B cell (primary cell): Measurements from ENCODE around the gene SPOCK1. TPM values are rescaled to one million over a fixed set of nuclear protein-coding genes. Genes with fewer than 3 reads are reported as not detected.

ENCODE experiments used
- ATAC-seq: fragments of 200-7000 bp; cut with Tn5 transposase; one replicate; pipeline ENCODE4 v1.10.0; 2021; ENCODE audit warnings: low read depth, mild to moderate bottlenecking, moderate number of reproducible peaks, moderate library complexity
- CTCF ChIA-PET: fragments of 350-600 bp; sonication (Branson Sonifier 250); formaldehyde crosslinking; loops from one replicate; lab custom pipeline; 2021; ENCODE audit warnings: antibody characterized with exemption, inconsistent platforms; lab: Charles Lee
- POLR2A ChIA-PET: fragments of 350-600 bp; sonication (Branson Sonifier 250); formaldehyde crosslinking; loops from one replicate; lab custom pipeline; 2021; ENCODE audit warnings: antibody characterized with exemption; lab: Charles Lee
- DNase-seq: peaks from one replicate; pipeline ENCODE4 v3.0.0; 2013
- H2AFZ ChIP-seq: 2 replicates; pipeline ENCODE4 v1.6.1; 2012; ENCODE audit warnings: mild to moderate bottlenecking, low read depth, low read length; ENCODE audit not compliant: insufficient read depth, poor library complexity, severe bottlenecking
- H3K27ac ChIP-seq, 2 donors: 1 replicate in 1 of 2; 2 replicates in 1 of 2; pipeline ENCODE4 v1.5.1; 2012 to 2013; ENCODE audit warnings: low read length in 2 of 2, mild to moderate bottlenecking in 2 of 2, moderate library complexity in 1 of 2
- H3K27me3 ChIP-seq, 4 experiments: fragments of 200-600 bp in 1 of 4; sonication (generic) in 1 of 4; replicated peaks in 1 of 4; 1 replicate in 2 of 4; 2 replicates in 2 of 4; pipeline versions ENCODE4 v1.6.1 to v1.7.0; 2013 to 2016; ENCODE audit warnings: low read length in 3 of 4, mild to moderate bottlenecking in 2 of 4, mixed read lengths in 1 of 4, moderate library complexity in 1 of 4; ENCODE audit not compliant: insufficient read depth in 4 of 4, control insufficient read depth in 3 of 4; ENCODE audit errors: control extremely low read depth in 1 of 4
- H3K36me3 ChIP-seq, 2 experiments: replicated peaks in 1 of 2; 1 replicate in 1 of 2; 2 replicates in 1 of 2; pipeline versions ENCODE4 v1.6.1 to v1.7.1; 2013; ENCODE audit warnings: low read length in 1 of 2; ENCODE audit not compliant: insufficient read depth in 2 of 2, control insufficient read depth in 1 of 2; ENCODE audit errors: control extremely low read depth in 1 of 2, extremely low read depth in 1 of 2
- H3K4me1 ChIP-seq, 2 donors: fragments of 200-600 bp in 1 of 2; sonication (generic) in 1 of 2; 1 replicate in 1 of 2; 2 replicates in 1 of 2; pipeline versions ENCODE4 v1.5.1 to v1.6.1; 2013 to 2017; ENCODE audit warnings: low read length in 2 of 2; ENCODE audit not compliant: control insufficient read depth in 2 of 2, insufficient read depth in 2 of 2
- H3K4me2 ChIP-seq: replicated peaks from 2 replicates; pipeline ENCODE3; 2012; ENCODE audit warnings: mild to moderate bottlenecking, low read depth, low read length; ENCODE audit not compliant: poor library complexity, severe bottlenecking
- H3K4me3 ChIP-seq, 5 experiments: fragments of 200-600 bp in 1 of 5; sonication (generic) in 1 of 5; 1 replicate in 3 of 5; 2 replicates in 2 of 5; pipeline versions ENCODE4 v1.5.1 to v1.7.0; 2011 to 2016; ENCODE audit warnings: low read length in 4 of 5, mild to moderate bottlenecking in 4 of 5, low read depth in 2 of 5, control low read depth in 1 of 5, moderate library complexity in 1 of 5; ENCODE audit not compliant: insufficient read depth in 1 of 5; ENCODE audit errors: control extremely low read depth in 1 of 5, extremely low read depth in 1 of 5
- H3K79me2 ChIP-seq: fragments of 200-600 bp; sonication (generic); one replicate; pipeline ENCODE4 v1.6.0; 2016; ENCODE audit warnings: low read length; ENCODE audit not compliant: control insufficient read depth, insufficient read depth
- H3K9ac ChIP-seq: fragments of 200-600 bp; sonication (generic); 2 replicates; pipeline ENCODE4 v1.6.1; 2017; ENCODE audit warnings: mild to moderate bottlenecking, low read length, moderate library complexity
- H3K9me3 ChIP-seq, 3 donors: one replicate each; pipeline versions ENCODE4 v1.6.1 to v1.7.1; 2013; ENCODE audit warnings: low read length in 2 of 3; ENCODE audit not compliant: control insufficient read depth in 2 of 3, insufficient read depth in 1 of 3; ENCODE audit errors: control extremely low read depth in 1 of 3
- H4K20me1 ChIP-seq: 2 replicates; pipeline ENCODE4 v1.6.0; 2012; ENCODE audit warnings: mild to moderate bottlenecking, low read length; ENCODE audit not compliant: insufficient read depth, control insufficient read depth, poor library complexity, severe bottlenecking
- H3K27ac Mint-ChIP-seq: one replicate; pipeline ENCODE4 v1.8.0; 2021; ENCODE audit warnings: mixed read lengths
- H3K27me3 Mint-ChIP-seq: one replicate; pipeline ENCODE4 v1.8.0; 2021; ENCODE audit warnings: mixed read lengths
- H3K4me1 Mint-ChIP-seq: one replicate; pipeline ENCODE4 v1.8.0; 2021; ENCODE audit warnings: mixed read lengths
- H3K4me3 Mint-ChIP-seq: one replicate; pipeline ENCODE4 v1.8.0; 2021; ENCODE audit warnings: mixed read lengths
- H3K9me3 Mint-ChIP-seq: one replicate; pipeline ENCODE4 v1.8.0; 2022; ENCODE audit warnings: mixed read lengths; ENCODE audit not compliant: insufficient read depth
- EZH2 ChIP-seq: IDR thresholded peaks from 2 replicates; pipeline ENCODE4 v1.6.1; 2012; ENCODE audit warnings: borderline replicate concordance, low read depth, mild to moderate bottlenecking, moderate library complexity, low read length; ENCODE audit not compliant: insufficient read depth, poor library complexity, severe bottlenecking
- WGBS: methylation state at CpG from one replicate; pipeline ENCODE4 v1.1.5; 2013; ENCODE audit warnings: missing lambda C conversion rate; ENCODE audit not compliant: insufficient coverage; 5-methylcytosine and 5-hydroxymethylcytosine counted together
- intact Hi-C: fragments of 100-400 bp; cut with micrococcal nuclease; formaldehyde crosslinking; loops from one replicate; pipeline ENCODE4 v1.10.0; 2022
- polyA plus RNA-seq: library from polyadenylated mRNA; depleted of rRNA; stranded (reverse); fragments of >200 nt; gene quantifications from 2 replicates; pipeline ENCODE4 v1.2.3, GENCODE V29; 2012
- total RNA-seq, 2 donors: library from RNA; stranded (reverse); fragments of 120-200 nt in 1 of 2; gene quantifications; 1 replicate in 1 of 2; 2 replicates in 1 of 2; pipeline versions ENCODE4 v1.2.3 to v1.2.4, GENCODE V29; 2013 to 2022
- TF ChIP-seq, protein P1 (sequence below): fragments of 200-600 bp; IDR thresholded peaks from one replicate; pipeline ENCODE4 v1.8.0; 2022; ENCODE audit warnings: antibody characterized with exemption, mild to moderate bottlenecking

SPOCK1 gene
- total and polyA plus RNA-seq, 2 donors (not counting 1 experiment from before 2014, with no cell fraction given) = not detected

GRCh38 chr5:137316346-137316736 is 182.8 kb downstream of the SPOCK1 start:
- Mint-ChIP-seq H3K27me3 (peaks cover 29% of the 10 kb centered on the region), H3K4me3 (no peak overlapping the region), H3K27ac (no peak overlapping the region), H3K9me3 (no peaks in the 10 kb centered on the region), H3K4me1 (no peaks in the 10 kb centered on the region)
- Histone ChIP-seq H3K79me2 (no peaks in the 10 kb centered on the region), H3K27me3 (peaks cover 0 to 5% (median 1%) of the 10 kb centered on the region in 4 experiments), H3K4me3 (no peak overlapping the region), H3K9ac (no peak overlapping the region), H3K9me3 (peaks cover 0 to under 1% (median 0%) of the 10 kb centered on the region in 3 donors), H4K20me1 (no peaks in the 10 kb centered on the region), H3K4me2 (no peak overlapping the region), H3K4me1 (no peaks in the 10 kb centered on the region), H2AFZ (no peak overlapping the region), H3K27ac (no peak overlapping the region), H3K36me3 (no peaks in the 10 kb centered on the region)
- POLR2A ChIA-PET = no interaction called here
- TF ChIP-seq, protein P1, sequence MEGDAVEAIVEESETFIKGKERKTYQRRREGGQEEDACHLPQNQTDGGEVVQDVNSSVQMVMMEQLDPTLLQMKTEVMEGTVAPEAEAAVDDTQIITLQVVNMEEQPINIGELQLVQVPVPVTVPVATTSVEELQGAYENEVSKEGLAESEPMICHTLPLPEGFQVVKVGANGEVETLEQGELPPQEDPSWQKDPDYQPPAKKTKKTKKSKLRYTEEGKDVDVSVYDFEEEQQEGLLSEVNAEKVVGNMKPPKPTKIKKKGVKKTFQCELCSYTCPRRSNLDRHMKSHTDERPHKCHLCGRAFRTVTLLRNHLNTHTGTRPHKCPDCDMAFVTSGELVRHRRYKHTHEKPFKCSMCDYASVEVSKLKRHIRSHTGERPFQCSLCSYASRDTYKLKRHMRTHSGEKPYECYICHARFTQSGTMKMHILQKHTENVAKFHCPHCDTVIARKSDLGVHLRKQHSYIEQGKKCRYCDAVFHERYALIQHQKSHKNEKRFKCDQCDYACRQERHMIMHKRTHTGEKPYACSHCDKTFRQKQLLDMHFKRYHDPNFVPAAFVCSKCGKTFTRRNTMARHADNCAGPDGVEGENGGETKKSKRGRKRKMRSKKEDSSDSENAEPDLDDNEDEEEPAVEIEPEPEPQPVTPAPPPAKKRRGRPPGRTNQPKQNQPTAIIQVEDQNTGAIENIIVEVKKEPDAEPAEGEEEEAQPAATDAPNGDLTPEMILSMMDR = no peak
- no peak for TF ChIP-seq EZH2
- WGBS = 56% methylated on average over 1 of the region's 1 CpG
- intact Hi-C loops = no loop called here
- no peak for DNase-seq
- ATAC-seq = no peak
- CTCF ChIA-PET = interaction anchor here (1.2 kb wide), 1 partner anchor 10 kb away, joined by 3 read pairs; no protein-coding TSS in a partner anchor

GRCh38 chr5:137315534-137316345 is 183.4 kb downstream of the SPOCK1 start:
- no peaks in the 10 kb centered on the region for H3K4me1 ChIP-seq
- Mint-ChIP-seq H3K27ac (no peak overlapping the region), H3K9me3 (no peaks in the 10 kb centered on the region), H3K4me1 (no peaks in the 10 kb centered on the region), H3K4me3 (no peak overlapping the region), H3K27me3 (peaks cover 25% of the 10 kb centered on the region)
- peaks cover 0 to 5% (median 1%) of the 10 kb centered on the region in 4 experiments for H3K27me3 ChIP-seq
- H3K4me3 ChIP-seq = no peak overlapping the region
- H3K27ac ChIP-seq = no peak overlapping the region
- H3K9me3 ChIP-seq = no peaks in the 10 kb centered on the region
- TF ChIP-seq, protein P1 = no peak
- TF ChIP-seq EZH2 = no peak
- no peaks in the 10 kb centered on the region for H3K36me3 ChIP-seq
- intact Hi-C loops = no loop called here
- DNase-seq = no peak
- no peak overlapping the region for H2AFZ ChIP-seq
- POLR2A ChIA-PET = no interaction called here
- ATAC-seq = no peak
- WGBS = 88% methylated on average over 6 of the region's 8 CpGs
- H3K79me2 ChIP-seq = no peaks in the 10 kb centered on the region
- no peaks in the 10 kb centered on the region for H4K20me1 ChIP-seq
- CTCF ChIA-PET = interaction anchor here (1.2 kb wide), 1 partner anchor 11 kb away, joined by 3 read pairs; no protein-coding TSS in a partner anchor
- no peak overlapping the region for H3K4me2 ChIP-seq
- H3K9ac ChIP-seq = no peak overlapping the region
